Measurements from ENCODE around the gene GSG1L.

Gene GSG1L

DNA sequence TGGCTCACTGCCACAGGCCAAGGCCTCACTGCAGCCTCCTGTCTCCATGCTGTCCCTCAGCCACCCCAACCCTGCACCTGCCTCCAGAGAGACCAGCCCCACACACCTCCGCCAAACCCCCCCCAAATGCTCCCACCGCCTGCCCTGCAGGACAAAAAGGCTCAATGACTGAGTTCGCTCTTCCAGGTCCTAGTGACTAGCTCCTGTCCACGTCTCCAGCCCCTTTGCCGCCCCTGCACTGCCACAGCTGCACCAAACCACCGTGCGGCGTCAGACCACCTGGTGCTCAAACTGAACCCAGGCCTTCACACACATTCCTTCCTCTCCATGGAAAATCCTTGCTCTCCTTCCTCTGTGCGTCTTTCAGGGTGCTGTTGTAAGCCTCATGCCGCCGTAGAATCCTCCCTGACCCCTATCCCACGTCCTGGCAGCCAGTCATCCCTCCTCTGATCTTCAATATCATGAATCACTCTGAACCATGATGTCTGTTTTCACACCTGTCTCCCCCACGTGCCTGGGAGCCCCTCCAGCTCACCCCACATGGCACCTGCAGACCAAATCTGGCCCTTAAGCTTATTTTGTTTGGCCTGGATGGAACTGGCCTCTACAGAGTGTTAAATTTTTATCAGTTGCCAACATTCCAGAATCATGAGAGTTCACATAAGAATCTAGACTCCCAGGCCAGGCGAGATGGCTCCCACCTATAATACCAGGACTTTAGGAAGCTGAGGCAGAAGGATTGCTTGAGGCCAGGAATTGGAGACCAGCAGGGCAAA is 4.3 kb upstream of the GSG1L start:
- DNase-seq (ENCODE audit: extremely low read depth in 1 of 2, low read depth in 1 of 2) = no peak

DNA sequence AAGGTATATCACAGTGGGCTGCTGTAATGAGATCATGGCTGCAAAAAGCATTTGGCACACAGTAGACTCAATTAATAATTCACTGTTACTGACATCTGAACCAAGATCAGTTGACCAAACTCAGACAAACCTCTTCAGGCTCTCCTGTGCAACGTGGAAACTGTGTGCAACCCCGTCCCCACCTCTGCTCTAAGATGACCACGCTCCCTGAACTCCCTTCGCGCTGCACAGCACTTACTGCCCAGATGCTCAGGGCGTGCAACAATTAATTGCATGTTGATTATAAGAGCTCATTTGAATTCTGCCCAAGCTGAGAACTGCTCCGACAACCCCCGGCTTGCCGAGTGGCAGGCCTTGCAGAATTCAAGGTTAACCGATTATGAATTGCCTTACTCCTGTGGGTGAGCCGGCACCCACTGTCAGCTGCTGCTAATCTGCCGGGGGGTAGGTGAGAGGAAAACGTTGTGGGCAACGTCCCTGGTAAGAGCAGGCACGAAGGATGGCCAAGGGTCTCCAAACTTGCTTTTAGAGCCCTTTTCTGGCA is 1.3 kb upstream of the GSG1L start:
- DNase-seq (ENCODE audit: extremely low read depth in 1 of 2, low read depth in 1 of 2) = no peak

DNA sequence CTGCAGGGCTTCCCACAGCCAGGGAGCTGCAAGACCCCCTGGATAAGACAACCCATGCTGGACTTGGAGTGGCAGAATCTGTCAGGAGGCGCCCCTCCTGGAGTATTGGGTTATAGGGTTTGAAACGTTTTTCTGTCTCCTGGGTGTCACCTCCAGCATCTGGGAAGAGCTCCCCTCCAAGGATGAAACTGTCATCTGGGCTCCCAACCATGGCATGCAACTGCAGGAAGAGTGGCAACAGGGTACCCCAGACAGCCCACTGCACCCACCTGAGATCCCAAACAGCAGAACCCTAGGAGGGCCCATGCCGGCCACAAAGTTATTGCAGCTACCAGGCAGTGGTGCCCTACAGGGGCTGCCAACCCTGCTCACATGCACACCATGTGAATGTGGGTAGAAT is 636 bp upstream of the GSG1L start:
- no peak for DNase-seq (ENCODE audit: extremely low read depth in 1 of 2, low read depth in 1 of 2)

DNA sequence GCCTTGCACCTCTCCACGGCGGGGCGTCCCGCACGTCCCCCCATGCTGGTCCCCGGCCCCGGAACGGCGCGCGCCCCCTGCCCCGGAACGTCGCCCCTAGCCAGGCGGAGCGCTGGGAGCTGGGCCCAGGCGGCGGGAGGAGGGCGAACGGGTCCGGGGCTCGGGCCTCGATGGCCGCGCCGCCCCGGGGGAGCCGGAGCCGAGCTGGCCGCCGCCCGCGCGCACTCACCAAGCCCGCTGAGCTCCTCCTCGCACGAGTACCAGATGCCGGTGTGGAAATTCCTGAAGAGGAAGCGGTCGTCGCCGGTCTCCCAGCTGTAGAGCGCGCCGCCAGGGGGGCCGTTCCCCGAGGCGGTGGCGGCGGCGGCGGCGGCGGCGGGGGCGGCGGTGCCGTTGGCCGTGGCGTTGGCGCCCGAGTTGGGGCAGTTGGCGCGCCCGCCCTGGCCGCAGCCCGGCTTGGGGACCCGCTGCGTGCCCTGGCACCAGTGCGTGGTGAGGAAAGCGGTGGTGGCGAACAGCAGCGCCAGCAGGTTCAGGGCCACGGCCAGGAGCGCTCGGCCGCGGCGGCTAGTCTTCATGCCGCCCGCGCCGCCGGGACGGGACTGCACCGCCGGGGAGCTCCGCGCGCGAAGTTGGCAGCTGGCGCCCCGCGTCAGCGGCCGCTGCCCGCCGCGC is 530 bp downstream of the GSG1L start:
- no peak for DNase-seq (ENCODE audit: extremely low read depth in 1 of 2, low read depth in 1 of 2)

DNA sequence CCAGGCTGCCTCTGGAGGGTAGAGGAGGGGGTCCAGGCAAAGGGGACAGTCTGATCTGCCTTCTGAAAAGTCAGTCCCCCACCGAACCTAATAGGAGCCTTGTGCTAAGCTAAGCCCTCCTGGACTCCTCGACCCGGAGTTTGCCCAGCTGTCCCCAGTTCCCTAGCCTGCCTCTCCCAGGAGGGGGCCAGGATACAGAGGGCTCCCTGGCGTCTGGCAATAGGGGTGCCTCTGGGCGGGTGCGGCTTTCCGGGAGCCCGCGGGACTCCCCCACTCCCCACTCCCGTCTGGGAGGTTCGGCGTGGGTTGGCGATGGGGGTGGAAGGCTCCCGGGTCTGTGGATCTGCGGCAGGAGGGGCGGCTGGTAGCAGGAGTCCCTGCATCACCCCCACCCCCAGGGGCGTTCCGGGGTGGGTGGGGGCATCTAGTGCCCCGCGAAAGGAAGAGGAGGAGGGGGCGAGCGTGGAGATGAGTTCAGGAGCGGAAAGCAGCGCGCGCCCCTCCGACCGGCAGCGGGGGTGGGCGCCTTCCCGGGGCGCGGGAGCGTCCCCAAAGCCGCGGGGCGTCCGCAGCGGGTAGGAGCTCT is 1.2 kb downstream of the GSG1L start:
- DNase-seq (ENCODE audit: extremely low read depth in 1 of 2, low read depth in 1 of 2) = no peak

DNA sequence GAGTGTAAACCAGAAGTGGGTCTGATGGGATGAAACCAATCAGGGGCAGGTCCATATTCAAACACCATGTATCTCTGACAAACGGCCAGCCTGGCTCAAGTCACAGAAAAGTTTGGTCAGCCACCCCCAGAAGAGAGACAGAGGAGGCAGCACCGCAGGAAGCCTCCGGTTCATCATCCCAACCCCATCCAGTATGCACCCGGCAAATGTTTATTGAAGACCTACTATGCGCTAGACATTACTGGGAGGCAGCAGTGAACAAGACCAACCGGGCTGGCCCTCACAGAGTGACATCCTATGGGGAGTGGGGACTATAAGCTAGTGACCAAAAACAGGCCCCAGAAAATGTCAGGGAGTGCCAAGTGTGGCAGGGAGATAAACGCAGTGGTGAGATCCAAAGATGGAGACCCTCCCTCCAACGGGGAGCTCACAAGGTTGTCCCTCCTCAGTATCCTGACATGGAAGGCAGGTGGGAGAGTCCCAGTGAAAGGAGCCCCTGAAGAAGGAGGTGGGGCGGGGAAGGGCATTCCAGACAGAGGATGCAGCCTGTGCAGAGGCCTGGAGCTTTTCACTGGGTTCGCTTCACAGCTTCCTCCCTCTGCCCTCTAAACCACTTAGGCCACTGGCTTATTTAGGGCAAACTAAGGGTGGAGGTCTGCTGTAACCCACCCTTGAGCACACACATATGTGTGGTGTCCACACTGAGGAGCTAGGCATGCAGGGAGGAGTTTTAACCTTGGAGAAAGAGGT is 2.0 kb downstream of the GSG1L start:
- no peak for DNase-seq (ENCODE audit: extremely low read depth in 1 of 2, low read depth in 1 of 2)

DNA sequence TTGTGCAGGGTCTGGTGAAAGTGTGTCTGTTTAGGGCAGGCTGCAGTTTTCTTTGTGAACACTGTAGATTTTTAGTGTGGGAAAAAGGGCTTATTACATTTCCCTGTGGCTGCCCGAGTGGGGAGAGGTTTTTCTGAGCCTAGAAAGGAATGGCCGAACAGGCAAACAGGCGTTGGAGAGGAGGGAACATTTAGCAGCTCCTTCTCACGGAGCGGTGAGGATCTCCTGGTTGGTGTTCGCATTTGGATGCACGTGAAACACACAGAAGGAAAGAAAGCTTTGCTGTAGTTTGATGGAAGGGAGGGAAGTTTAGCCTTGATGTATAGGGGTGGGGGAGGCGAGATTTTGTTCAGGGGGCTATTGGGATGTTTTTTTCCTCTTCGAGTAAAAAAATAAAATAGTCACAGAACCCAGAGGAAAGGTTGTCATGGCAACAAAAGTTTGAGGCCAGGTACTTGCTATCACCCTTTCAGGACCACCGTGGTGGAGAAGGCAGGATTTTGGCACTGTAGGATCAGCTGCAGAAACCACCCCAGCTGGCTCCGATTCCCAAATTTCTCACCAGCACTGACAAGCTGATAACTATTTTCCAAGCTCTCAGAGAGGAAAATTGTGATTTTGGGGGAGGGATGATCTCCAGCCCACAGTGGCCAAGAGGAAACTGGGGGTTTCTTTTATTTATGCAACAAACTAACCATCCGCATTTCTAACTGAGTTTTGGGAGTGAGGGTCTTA is 3.5 kb downstream of the GSG1L start:
- DNase-seq (ENCODE audit: extremely low read depth in 1 of 2, low read depth in 1 of 2) = no peak

DNA sequence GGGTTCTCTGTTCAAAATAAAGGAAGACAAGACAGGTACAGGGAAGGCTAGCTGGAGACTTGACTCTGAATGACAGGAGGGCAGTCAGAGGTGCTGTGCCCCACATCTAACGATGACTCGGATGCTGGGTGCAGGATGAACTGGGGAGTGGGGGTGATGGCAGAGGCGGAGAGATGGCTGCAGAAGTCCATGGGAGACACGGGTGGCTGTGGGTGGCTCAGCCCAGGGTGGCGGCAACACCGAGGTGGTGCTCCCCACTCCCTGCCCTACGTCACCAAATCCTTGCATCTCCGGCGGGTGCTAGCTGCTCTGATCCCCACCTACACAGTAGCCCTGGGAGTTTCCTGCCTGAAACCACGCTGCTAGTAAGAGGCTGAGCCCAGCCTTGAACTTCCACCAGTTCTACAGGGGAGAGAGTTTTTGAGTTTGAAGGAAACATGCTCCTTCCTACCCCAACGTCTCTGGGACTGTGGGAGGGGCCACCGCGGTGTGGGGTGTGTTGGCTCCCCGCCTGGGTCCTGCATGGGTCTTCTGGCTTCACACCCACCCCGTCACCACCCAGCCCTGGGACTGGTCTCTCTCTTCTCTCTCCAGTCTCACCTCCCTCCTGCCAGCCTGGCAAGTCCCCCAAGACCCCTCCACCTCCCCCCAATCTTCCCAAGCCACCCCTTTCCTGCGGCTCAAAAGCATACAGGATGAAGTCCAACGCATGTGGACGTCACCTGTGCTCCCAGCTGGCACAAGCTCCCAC is 4.5 kb downstream of the GSG1L start:
- no peak for DNase-seq (ENCODE audit: extremely low read depth in 1 of 2, low read depth in 1 of 2)

DNA sequence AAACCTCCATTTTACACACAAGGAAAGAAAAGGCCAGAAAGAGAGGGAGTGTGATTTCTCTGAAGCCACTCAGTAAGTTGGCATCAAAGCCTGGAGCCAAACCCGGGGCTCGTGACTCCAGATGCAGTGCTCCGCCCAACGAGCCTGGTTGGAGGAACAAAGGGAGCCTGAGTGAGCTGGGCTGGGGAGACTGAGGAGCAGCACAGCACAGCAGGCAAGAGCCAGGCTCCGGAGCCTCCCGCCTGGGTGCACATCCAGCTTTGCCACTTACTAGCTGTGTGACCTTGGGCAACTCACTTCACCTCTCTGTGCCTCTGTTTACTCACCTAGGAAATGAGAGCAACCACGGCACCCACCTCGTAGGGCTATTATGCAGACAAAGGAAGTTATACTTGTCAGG is 5.6 kb downstream of the GSG1L start:
- no peak for DNase-seq (ENCODE audit: extremely low read depth in 1 of 2, low read depth in 1 of 2)

DNA sequence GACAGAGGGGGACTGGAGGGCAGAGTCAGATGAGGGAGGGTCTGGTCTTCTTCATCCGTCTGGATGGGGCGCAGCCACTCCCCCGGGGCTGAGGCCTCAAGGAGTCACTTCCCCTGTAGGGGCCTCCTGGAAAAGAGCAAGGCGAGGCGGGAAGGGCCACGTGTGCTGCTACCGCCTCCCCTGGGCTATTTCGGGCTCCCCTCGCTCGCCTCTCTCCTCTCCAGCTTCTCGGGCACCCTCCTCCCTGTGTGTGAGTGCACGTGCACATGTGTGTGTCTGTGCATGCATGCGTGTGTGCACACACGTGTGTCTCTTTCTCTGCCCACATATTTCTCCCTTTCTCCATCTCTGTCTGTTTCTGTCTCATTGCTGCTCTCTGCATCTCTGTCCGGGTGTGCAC is 10.1 kb downstream of the GSG1L start:
- no peak for DNase-seq (ENCODE audit: extremely low read depth in 1 of 2, low read depth in 1 of 2)

DNA sequence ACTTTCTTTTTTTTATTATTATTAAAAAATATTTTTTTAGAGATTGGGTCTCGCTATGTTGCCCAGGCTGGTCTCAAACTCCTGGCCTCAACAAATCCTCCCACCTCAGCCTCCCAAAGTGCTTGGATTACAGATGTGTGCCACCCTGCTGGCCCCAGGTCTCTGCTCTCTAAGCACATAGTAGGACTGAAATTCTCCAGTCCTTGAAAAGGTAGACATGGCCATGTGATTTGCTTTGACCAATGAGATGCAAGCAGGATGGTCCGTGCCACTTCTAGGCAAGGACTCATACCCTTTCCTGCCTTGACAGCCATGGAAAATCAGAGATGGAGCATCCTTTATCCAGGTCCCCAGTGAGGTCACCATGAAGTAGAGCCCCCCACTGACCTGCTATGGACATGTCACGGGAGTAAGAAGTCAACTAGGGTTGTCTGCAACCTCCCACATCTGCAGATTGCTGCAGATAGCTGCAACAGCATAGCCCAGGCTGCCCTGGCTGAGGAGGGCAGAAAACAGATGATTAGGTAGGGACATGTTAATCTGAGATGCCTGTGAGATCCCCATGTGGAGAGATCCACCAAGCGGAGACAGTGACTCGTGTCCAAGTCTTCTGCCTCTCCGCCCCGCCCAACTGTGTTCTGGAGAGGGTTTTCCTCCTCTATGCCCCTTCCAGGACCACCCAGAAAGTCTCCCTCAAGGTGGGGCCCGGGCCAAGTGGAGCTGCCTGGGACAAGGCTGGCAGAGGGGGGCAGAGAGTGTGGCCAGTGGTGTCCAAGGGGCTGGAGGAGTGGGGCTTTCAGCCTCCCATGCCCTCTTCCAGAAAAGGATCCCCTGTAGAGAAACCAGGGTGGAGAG is 11.0 kb downstream of the GSG1L start:
- no peak for DNase-seq (ENCODE audit: extremely low read depth in 1 of 2, low read depth in 1 of 2)

DNA sequence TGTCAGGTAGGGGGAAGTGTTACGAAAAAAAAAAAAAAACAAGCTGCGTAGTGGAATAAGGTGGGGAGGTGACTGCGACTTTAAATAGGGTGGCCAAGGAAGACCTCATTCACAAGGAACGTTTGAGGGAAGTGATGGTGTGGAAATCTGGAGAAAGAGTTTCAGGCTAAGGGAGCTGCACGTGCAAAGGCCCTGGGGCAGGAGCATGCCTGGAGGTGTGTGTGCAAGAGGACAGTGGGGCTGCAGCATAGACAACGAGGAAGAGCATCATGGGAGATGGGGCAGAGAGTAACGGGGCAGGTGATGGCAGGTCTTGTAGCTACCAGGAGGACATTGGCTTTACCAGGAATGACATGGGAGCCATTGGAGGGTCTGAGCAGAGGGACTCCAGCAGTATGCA is 12.0 kb downstream of the GSG1L start:
- no peak for DNase-seq (ENCODE audit: extremely low read depth in 1 of 2, low read depth in 1 of 2)

DNA sequence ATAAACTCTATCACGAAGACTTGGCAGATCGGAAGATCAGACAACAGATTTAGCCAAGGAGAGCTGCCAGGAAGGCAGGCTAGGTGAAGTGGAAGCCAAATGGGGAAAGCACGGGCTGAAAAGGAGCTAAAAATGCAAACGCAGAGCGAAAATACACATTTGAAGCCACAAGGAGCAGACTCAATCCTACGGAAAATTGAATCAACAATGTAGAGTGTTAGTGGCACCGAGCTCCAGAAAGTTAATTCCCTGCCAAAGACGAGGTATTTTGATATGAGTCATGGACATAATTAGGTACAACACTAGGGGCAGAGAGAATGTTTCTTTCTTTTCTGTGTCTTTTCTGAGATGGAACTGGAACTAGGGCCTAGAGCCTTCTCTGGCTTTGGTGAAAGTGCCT is 20.7 kb downstream of the GSG1L start:
- DNase-seq (ENCODE audit: extremely low read depth in 1 of 2, low read depth in 1 of 2) = no peak

DNA sequence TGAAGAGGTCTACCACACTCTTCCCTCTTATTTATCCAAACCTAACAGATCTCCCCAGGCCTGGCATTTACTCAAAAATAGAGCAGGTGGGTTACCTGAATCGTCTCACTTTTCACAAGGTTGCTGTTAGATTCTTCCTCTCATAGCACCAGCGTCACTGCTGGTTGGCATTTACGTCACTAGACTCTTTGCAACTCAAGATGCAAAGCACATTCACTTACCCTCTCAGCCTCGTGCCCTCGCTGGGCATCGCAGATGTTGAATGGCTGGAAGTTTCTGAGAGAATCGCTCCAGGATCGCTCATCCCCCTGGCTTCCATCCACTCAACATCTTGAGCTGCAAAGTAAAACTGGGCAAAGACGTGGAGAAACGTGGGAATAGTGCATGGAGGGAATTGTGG is 21.9 kb downstream of the GSG1L start:
- DNase-seq (ENCODE audit: extremely low read depth in 1 of 2, low read depth in 1 of 2) = no peak

DNA sequence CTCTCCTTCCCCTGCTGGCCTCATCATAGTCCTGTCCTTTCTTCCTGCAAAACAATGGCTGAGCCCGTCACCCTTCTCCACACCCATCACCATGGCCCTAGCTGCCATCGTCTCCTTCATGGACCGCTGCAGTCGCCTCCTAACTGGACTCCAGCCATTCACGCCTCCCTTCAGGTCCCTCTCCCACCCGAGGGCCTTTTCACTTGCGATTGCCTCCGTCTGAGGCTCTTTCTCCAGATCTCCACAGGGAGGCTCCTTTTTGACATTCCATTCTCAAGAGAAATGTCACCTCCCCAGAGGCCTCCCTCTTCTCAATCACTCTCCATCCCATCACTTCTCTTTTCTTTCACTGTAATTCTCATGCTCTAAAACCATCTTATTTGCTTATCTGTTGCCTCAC is 23.5 kb downstream of the GSG1L start:
- no peak for DNase-seq (ENCODE audit: extremely low read depth in 1 of 2, low read depth in 1 of 2)

DNA sequence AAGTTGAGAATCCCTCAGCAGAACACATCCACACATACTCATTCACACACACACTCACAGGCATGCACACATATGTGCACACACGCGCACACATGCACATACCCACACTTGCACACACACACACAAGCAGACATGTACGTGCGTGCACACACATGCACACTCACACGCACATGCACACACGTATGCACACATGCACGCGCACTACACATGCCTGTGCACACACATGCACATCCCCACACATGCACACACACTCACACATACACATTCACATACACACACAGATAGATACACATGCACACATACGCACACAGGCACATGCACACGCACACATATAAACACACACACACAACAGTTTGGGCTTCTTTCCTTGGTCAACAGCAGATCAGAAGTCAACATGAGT is 24.0 kb downstream of the GSG1L start:
- no peak for DNase-seq (ENCODE audit: extremely low read depth in 1 of 2, low read depth in 1 of 2)

DNA sequence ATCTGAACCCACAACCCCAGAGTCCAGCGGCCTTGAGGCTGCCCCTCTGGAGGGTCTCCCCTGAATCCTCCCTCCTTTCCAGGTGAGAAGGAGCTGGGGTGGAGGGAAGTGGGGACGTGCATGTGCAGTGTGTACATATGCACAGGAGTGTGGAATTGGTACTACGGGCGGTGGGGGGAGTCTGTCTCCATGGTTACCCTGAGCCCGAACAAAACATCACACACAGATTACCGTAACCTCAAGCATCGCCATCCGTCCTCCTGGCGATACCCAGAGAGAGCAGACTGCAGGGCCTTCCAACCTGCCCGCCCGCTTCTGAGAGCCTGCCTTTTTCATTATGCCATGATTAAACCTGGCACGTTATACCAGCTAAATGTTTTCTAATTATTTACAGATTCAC is 25.1 kb downstream of the GSG1L start:
- DNase-seq (ENCODE audit: extremely low read depth in 1 of 2, low read depth in 1 of 2) = no peak

DNA sequence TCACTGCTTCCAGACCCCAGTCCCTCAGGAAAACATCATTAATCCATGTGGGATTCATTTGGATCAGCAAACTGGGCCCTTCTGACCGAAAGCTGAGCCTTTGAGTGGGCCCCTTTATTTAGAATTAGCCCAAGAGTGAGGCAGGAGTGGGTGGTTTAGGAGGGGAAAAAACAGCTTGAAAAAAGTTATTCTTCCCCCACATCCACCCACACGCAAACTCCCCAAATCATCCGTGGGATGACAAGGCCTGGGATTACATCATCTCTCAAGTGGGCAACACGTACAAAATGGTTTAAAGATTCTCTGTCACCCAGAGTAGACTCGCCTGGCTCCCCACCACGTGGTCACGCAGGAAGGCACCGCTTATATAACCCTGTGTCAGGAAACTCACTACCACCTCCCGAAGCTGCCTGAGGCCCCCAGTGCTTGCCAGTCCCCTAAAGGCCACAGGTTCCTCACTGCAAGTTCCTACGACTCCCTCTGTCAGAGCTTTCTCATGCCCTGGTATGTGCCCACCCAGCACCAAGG is 27.6 kb downstream of the GSG1L start:
- DNase-seq (ENCODE audit: extremely low read depth in 1 of 2, low read depth in 1 of 2) = no peak

DNA sequence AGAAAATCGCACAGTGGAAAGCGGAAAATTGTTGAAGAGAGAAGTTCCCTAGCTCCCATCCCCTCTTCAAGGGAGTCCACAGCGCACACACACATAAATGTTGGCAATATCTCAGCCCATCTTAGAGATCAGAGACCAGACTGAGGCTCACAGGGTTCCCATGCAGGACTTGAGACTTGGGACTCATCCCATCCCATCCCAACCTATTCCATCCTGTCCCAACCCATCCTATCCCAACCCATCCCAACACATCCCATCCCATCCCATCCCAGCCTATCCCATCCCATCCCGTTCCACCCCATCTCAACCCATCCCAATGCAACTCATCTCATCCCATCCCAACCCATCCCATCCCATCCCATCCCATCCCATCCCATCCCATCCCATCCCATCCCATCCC is 29.6 kb downstream of the GSG1L start:
- DNase-seq (ENCODE audit: extremely low read depth in 1 of 2, low read depth in 1 of 2) = no peak
